Sigmoid colon (tissue), 4 donors: ENCODE results near the gene SETBP1.

Experiments
- CTCF ChIP-seq, 4 experiments: fragments of 450-650 bp in 3 of 4; fragments of 200-600 bp in 1 of 4; IDR thresholded peaks; one replicate each; pipeline ENCODE4 v1.5.1; 2016 to 2019; ENCODE audit warnings: antibody characterized with exemption in 4 of 4, mild to moderate bottlenecking in 3 of 4, moderate library complexity in 2 of 4
- EP300 ChIP-seq, 4 donors: sonication (generic); formaldehyde crosslinking; IDR thresholded peaks; one replicate each; pipeline ENCODE4 v1.6.1; 2017; ENCODE audit warnings: antibody characterized with exemption in 4 of 4
- POLR2A ChIP-seq, 2 donors: fragments of 450-650 bp; IDR thresholded peaks; one replicate each; pipeline ENCODE4 v1.6.1; 2016; ENCODE audit warnings: antibody characterized with exemption in 2 of 2, mild to moderate bottlenecking in 2 of 2, moderate library complexity in 2 of 2
- POLR2AphosphoS5 ChIP-seq, 4 donors: sonication (generic); formaldehyde crosslinking; IDR thresholded peaks; one replicate each; pipeline ENCODE4 v1.6.1; 2017; ENCODE audit warnings: antibody characterized with exemption in 4 of 4

GRCh38 chr18:44924785-44925499 lies 244.3 kb downstream of the SETBP1 start:
- TF ChIP-seq CTCF (IDR thresholded peaks at IDR 0.05) (no peak), EP300 (IDR thresholded peaks at IDR 0.05) (no peak), POLR2AphosphoS5 (IDR thresholded peaks at IDR 0.05) (no peak), POLR2A (IDR thresholded peaks at IDR 0.05) (no peak)
